Measurements from ENCODE around the gene SLC39A1. TPM values are rescaled to one million over a fixed set of nuclear protein-coding genes. Genes with fewer than 3 reads are reported as not detected.
"Not testable (repeated sequence)": the region's sequence is repeated elsewhere in the genome, so short reads cannot be mapped to it uniquely, and the experiment has no call there.

The SLC39A1 gene
- polyA plus RNA-seq, 2 of the 4 experiments (the other 2 are of a cell fraction): 80.6 to 108 TPM

GRCh38 chr1:153910560-153910959, 52.8 kb downstream of the SLC39A1 start:
- CTCF ChIA-PET: interaction anchor here (0.6 to 1.3 kb wide), 9 partner anchors 12 to 425 kb away, joined by 3 to 6 read pairs (median 3); partner anchors contain the start of gene GATAD2B
- DNase-seq (ENCODE audit: low read depth in 1 of 2, low spot score in 1 of 2); H3K9me3 ChIP-seq; H3K4me2 ChIP-seq; FAIRE-seq; ATAC-seq; H3K27ac ChIP-seq; H3K4me3 ChIP-seq; H3K4me1 ChIP-seq: not testable (repeated sequence)
- 91% methylated on average over 6 of the region's 6 CpGs for WGBS (ENCODE audit: missing lambda C conversion rate)
- peak; percentile 17; the same call in 1 of the 2 replicates for TF ChIP-seq ZC3H11A (IDR thresholded peaks at IDR 0.05)
- POLR2A ChIA-PET: interaction anchor here (1.0 kb wide), 1 partner anchor 12 kb away, joined by 3 read pairs; the partner anchor contains the start of gene GATAD2B

Small RNAs within 50 kb of the gene (small RNA-seq; reads per million reads assigned to genes)
- 0 to 2.3 (median 0) reads per million in 6 experiments for gene MIR6737

Other genes with a start within 250 kb of the SLC39A1 start
- gene INTS3, start 235.5 kb downstream of the SLC39A1 start, polyA plus RNA-seq (2011; rRNA removed): 34.1 and 44.0 TPM in 2 replicates
- 21.5 to 25.1 TPM (median 23.5 TPM) in 3 replicates for gene INTS3, start 235.5 kb downstream of the SLC39A1 start, polyA plus RNA-seq (2017; fragmentation: RNase III; extraction: RNeasy Plus Mini Kit Qiagen cat#74134 plus additional on column Dnase treatment)
- gene SLC27A3, start 188.1 kb downstream of the SLC39A1 start, polyA plus RNA-seq (2011; rRNA removed): 1.3 TPM in 2 replicates
- gene SLC27A3, start 188.1 kb downstream of the SLC39A1 start, polyA plus RNA-seq (2017; fragmentation: RNase III; extraction: RNeasy Plus Mini Kit Qiagen cat#74134 plus additional on column Dnase treatment): 1.8 to 2.7 TPM (median 2.1 TPM) in 3 replicates
- gene GATAD2B, start 40.6 kb downstream of the SLC39A1 start, polyA plus RNA-seq (2011; rRNA removed): 4.9 and 11.5 TPM in 2 replicates
- 7.2 to 8.9 TPM (median 8.2 TPM) in 3 replicates for gene GATAD2B, start 40.6 kb downstream of the SLC39A1 start, polyA plus RNA-seq (2017; fragmentation: RNase III; extraction: RNeasy Plus Mini Kit Qiagen cat#74134 plus additional on column Dnase treatment)
- 18.7 and 24.1 TPM in 2 replicates for gene DENND4B, start 16.8 kb downstream of the SLC39A1 start, polyA plus RNA-seq (2011; rRNA removed)
- gene DENND4B, start 16.8 kb downstream of the SLC39A1 start, polyA plus RNA-seq (2017; fragmentation: RNase III; extraction: RNeasy Plus Mini Kit Qiagen cat#74134 plus additional on column Dnase treatment): 37.0 to 44.0 TPM (median 43.3 TPM) in 3 replicates
- gene CRTC2, start 4.9 kb downstream of the SLC39A1 start, polyA plus RNA-seq (2011; rRNA removed): 19.7 and 23.9 TPM in 2 replicates
- 19.1 to 22.3 TPM (median 21.6 TPM) in 3 replicates for gene CRTC2, start 4.9 kb downstream of the SLC39A1 start, polyA plus RNA-seq (2017; fragmentation: RNase III; extraction: RNeasy Plus Mini Kit Qiagen cat#74134 plus additional on column Dnase treatment)
- 14.3 and 18.0 TPM in 2 replicates for gene CREB3L4, start 4.4 kb upstream of the SLC39A1 start, polyA plus RNA-seq (2011; rRNA removed)
- 6.5 to 11.7 TPM (median 10.1 TPM) in 3 replicates for gene CREB3L4, start 4.4 kb upstream of the SLC39A1 start, polyA plus RNA-seq (2017; fragmentation: RNase III; extraction: RNeasy Plus Mini Kit Qiagen cat#74134 plus additional on column Dnase treatment)
- gene JTB, start 14.1 kb upstream of the SLC39A1 start, polyA plus RNA-seq (2011; rRNA removed): 162 and 178 TPM in 2 replicates
- gene JTB, start 14.1 kb upstream of the SLC39A1 start, polyA plus RNA-seq (2017; fragmentation: RNase III; extraction: RNeasy Plus Mini Kit Qiagen cat#74134 plus additional on column Dnase treatment): 103 to 106 TPM (median 103 TPM) in 3 replicates
- gene RAB13, start 22.8 kb upstream of the SLC39A1 start, polyA plus RNA-seq (2011; rRNA removed): 74.7 and 90.9 TPM in 2 replicates
- gene RAB13, start 22.8 kb upstream of the SLC39A1 start, polyA plus RNA-seq (2017; fragmentation: RNase III; extraction: RNeasy Plus Mini Kit Qiagen cat#74134 plus additional on column Dnase treatment): 150 to 162 TPM (median 160 TPM) in 3 replicates
- 4,831 and 9,152 TPM in 2 replicates for gene RPS27, start 27.2 kb upstream of the SLC39A1 start, polyA plus RNA-seq (2011; rRNA removed)
- gene RPS27, start 27.2 kb upstream of the SLC39A1 start, polyA plus RNA-seq (2017; fragmentation: RNase III; extraction: RNeasy Plus Mini Kit Qiagen cat#74134 plus additional on column Dnase treatment): 5,586 to 6,202 TPM (median 5,748 TPM) in 3 replicates
- not detected in 2 replicates for gene NUP210L, start 191.5 kb upstream of the SLC39A1 start, polyA plus RNA-seq (2011; rRNA removed)
- gene NUP210L, start 191.5 kb upstream of the SLC39A1 start, polyA plus RNA-seq (2017; fragmentation: RNase III; extraction: RNeasy Plus Mini Kit Qiagen cat#74134 plus additional on column Dnase treatment): not detected in 3 replicates
- gene TPM3, start 228.6 kb upstream of the SLC39A1 start, polyA plus RNA-seq (2011; rRNA removed): 300 and 618 TPM in 2 replicates
- gene TPM3, start 228.6 kb upstream of the SLC39A1 start, polyA plus RNA-seq (2017; fragmentation: RNase III; extraction: RNeasy Plus Mini Kit Qiagen cat#74134 plus additional on column Dnase treatment): 495 to 510 TPM (median 500 TPM) in 3 replicates
- not detected in 2 replicates for gene CFAP141, start 242.8 kb upstream of the SLC39A1 start, polyA plus RNA-seq (2011; rRNA removed)
- gene CFAP141, start 242.8 kb upstream of the SLC39A1 start, polyA plus RNA-seq (2017; fragmentation: RNase III; extraction: RNeasy Plus Mini Kit Qiagen cat#74134 plus additional on column Dnase treatment): 0.37 TPM in 1 of 3 replicates, not detected in the others

Data from A549 (cell line).